Measurements from ENCODE around the gene KXD1.

Gene KXD1

DNA sequence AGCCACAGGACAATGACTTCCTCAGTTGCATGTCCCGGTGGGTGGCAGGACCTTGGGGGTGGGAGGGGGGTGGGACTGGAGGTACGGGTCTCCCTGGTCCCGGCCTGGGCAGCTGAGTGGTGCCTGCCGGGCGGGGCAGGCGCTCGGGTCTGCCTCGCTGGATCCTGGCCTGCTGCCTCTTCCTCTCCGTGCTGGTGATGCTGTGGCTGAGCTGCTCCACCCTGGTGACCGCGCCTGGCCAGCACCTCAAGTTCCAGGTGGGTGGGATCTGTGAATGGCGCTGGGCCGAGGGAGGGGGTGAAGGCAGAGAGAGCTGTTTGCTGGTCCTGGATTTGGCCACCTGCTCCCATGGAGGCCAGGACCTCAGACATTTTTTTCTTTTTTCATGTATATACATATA lies 60.6 kb downstream of the KXD1 start:
- no peak for DNase-seq

Measured in activated CD8-positive, alpha-beta memory T cell treated with anti-CD3 and anti-CD28 coated beads for 24 hours (primary cell).